Stimulated activated CD8-positive, alpha-beta memory T cell treated with anti-CD3 and anti-CD28 coated beads, Interleukin-7, amount 100 ng/mL, for 4 hours (primary cell): Measurements from ENCODE around the gene ITPKA.

Experiments used
- DNase-seq, 2 donors: peaks; one replicate each; pipeline ENCODE4 v3.0.0-alpha.2; 2020; ENCODE audit warnings: low read depth in 2 of 2

Gene ITPKA

GRCh38 chr15:41511331-41511898, 17.7 kb downstream of the ITPKA start:
- DNase-seq, result no peak

- DNase-seq, result no peak
These were observed 18.3 kb downstream of the ITPKA start for GRCh38 chr15:41511899-41512369.

- DNase-seq, result no peak
These were observed 18.9 kb downstream of the ITPKA start for GRCh38 chr15:41512512-41512939.

- no peak for DNase-seq
These were observed 19.3 kb downstream of the ITPKA start for GRCh38 chr15:41512940-41513505.

GRCh38 chr15:41513506-41514227, 20.0 kb downstream of the ITPKA start, which contains the start of gene LTK:
TSS of gene LTK (minus strand) at chr15:41513827. CDS start at chr15:41513709, 118 bp downstream.
- DNase-seq, result no peak

GRCh38 chr15:41517895-41518449, 24.3 kb downstream of the ITPKA start:
- no peak for DNase-seq

- no peak for DNase-seq
These were observed 27.0 kb downstream of the ITPKA start for GRCh38 chr15:41520636-41521035.

GRCh38 chr15:41521614-41522013, 27.9 kb downstream of the ITPKA start:
- DNase-seq, result no peak

DNA sequence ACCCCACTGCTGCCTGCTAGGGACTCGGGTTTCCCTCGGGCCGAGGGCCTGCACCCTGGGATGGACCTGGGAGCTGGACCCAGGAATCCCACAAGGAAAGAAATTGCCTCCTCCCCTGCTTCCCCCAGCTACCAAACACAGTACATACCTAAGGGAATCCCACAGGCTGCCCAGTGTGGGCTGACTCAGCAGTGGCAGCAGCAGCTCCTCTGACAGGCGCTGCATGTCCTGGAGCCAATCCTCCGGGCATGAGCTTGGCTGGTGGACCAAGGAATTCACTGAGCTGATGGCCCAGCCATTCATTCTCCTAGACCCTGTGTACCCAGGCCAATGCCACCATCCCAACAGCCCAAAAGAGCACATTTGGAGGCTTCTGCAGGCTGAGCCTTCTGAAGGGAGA, 29.4 kb downstream of the ITPKA start:
- no peak for DNase-seq

DNA sequence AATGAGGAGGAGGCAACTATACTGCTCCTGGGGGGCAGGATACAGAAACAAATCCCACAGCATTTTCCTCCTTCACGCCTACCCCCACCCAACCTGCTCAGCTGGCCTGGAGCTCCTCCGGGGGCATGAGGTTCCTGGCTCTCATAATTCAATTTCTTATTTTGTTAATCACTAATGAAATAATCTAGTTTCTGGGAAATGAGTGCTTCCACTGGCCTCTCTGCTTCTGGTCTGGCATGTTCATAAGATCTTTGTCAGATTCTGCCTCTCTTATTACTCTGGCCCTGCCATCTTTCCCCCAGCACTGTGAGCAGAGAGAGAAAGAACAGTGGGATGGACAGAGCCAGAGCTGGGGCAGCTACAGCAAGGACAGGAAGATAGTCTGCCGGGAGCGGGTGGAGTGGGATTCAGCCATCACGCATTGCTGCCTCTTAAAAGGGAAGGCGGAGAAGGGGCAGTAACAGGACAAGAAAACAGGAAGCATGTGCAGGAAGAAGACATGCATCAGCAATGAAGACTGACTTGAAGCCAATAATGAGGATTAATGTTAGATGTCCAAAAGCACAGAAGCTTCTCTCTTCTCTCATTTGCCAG, 36.8 kb downstream of the ITPKA start:
- DNase-seq, result no peak

DNA sequence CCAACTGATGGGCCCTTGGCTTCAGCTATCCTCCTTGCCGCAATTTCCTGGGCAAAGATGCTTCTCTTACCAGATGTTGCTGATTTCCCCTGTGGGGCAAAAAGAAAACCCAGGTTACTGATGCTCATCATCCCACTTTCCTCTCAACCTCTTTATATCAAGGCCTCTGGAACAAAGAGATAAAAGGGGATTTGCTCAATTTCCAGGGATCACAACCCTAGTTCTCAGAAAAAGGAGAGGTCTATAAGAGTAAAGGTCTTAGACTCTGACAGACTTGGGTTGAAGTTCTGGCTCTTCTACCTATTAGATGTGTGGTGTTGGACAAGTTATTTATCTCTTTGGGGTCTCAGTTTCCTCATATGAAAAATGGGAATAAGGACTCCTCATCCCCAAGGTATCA, 41.9 kb downstream of the ITPKA start:
- no peak for DNase-seq

DNA sequence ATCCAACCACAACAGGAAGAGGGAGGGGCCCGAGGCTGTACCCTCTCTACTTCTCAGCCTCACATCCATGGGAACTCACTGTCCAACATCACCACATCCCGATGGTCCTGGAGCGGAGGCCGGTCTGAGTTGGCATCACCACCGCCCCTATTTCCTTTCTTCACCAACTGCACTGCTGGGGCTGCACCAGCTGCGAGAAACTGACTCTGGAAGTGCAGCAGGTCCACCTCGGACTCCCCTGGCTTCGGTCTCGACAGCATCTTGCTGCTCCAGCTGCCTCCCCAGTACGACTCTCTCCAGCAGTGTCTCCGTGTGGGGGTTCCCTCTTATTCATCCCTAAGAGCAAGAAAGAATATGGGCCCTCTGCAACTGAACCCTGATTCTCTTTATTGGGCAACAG, 43.2 kb downstream of the ITPKA start:
- DNase-seq, result no peak

- no peak for DNase-seq
These were observed 49.8 kb downstream of the ITPKA start for GRCh38 chr15:41543521-41543870.

GRCh38 chr15:41544650-41545015, 51.0 kb downstream of the ITPKA start:
- DNase-seq, result no peak

- no peak for DNase-seq
These were observed 51.5 kb downstream of the ITPKA start for GRCh38 chr15:41545218-41545617.

- DNase-seq, result no peak
These were observed 53.4 kb downstream of the ITPKA start for GRCh38 chr15:41546851-41547786.

DNA sequence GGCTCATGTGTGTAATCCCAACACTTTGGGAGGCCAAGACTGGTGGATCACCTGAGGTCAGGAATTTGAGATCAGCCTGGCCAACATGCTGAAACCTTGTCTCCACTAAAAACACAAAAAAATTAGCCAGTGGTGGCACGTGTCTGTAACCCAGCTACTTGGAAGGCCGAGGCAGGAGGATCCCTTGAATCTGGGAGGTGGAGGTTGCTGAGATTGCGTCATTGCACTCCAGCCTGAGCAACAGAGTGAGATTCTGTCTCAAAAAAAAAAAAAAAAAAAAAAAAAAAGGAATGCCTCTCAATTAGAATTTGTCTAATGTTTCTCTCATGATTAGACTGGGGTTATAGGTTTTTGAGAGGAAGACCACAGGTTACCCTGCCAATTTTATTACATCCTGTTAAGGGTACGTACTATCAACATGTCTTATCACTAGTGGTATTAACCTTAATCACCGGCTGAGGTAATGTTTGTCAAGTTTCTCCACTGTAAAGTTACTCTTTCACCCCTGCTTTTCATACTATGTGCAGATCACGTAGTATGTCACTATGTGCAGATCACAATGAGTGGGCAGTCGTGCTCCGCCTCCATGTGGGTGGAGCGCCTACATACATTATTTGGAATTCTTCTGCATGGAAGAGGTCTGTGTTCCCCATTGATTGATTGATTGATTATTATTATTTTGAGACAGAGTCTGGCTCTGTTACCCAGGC, 56.5 kb downstream of the ITPKA start:
- DNase-seq, result no peak
